HEK293 (cell line): Measurements from ENCODE around the gene PLEKHA6.
"Not testable (repeated sequence)": the region's sequence is repeated elsewhere in the genome, so short reads cannot be mapped to it uniquely, and the experiment has no call there.

ENCODE experiments used
- ZNF239 ChIP-seq: fragments of 450-650 bp; formaldehyde crosslinking; IDR thresholded peaks from 2 replicates; pipeline ENCODE4 v1.5.1; 2016; ENCODE audit warnings: missing biosample characterization, missing genetic modification characterization
- ZNF596 ChIP-seq: fragments of 450-650 bp; IDR thresholded peaks from 2 replicates; pipeline ENCODE4 v1.5.0; 2018; ENCODE audit warnings: missing biosample characterization, mild to moderate bottlenecking, missing genetic modification characterization, moderate library complexity
- ZNF624 ChIP-seq: fragments of 450-650 bp; formaldehyde crosslinking; IDR thresholded peaks from 2 replicates; pipeline ENCODE4 v1.5.1; 2017; ENCODE audit warnings: missing biosample characterization, missing genetic modification characterization
- ZNF664 ChIP-seq: fragments of 450-650 bp; formaldehyde crosslinking; IDR thresholded peaks from 2 replicates; pipeline ENCODE4 v1.5.1; 2016; ENCODE audit warnings: missing biosample characterization, missing genetic modification characterization
- ZNF837 ChIP-seq: fragments of 450-650 bp; formaldehyde crosslinking; IDR thresholded peaks from 2 replicates; pipeline ENCODE4 v1.5.1; 2016; ENCODE audit warnings: missing biosample characterization, missing genetic modification characterization
- TF ChIP-seq, protein P1 (sequence below): fragments of 450-650 bp; formaldehyde crosslinking; IDR thresholded peaks from 2 replicates; pipeline ENCODE4 v1.5.1; 2016; ENCODE audit warnings: missing biosample characterization, missing genetic modification characterization
- TF ChIP-seq, protein P2 (sequence below): fragments of 450-650 bp; formaldehyde crosslinking; IDR thresholded peaks from 2 replicates; pipeline ENCODE4 v1.5.1; 2016; ENCODE audit warnings: missing biosample characterization, missing genetic modification characterization
- TF ChIP-seq, protein P3 (sequence below): sonication (generic); formaldehyde crosslinking; IDR thresholded peaks from 2 replicates; pipeline ENCODE4 v1.8.1; 2022; ENCODE audit warnings: mild to moderate bottlenecking, moderate library complexity, missing genetic modification reagents

DNA sequence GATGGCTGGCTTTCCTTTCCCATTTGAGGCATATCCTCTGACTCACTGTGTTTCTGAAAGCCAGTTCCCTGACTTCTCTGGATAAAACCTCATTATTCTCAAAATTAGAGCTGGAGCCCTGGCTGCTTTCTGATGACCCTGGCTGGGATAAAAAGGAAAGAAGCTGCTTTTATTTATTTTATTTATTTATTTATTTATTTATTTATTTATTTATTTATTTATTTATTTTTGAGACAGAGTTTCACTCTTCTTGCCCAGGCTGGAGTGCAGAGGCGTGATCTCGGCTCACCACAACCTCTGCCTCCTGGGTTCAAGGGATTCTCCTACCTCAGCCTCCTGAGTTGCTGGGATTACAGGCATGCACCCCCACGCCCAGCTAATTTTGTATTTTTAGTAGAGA, 31.9 kb downstream of the PLEKHA6 start:
- TF ChIP-seq, protein P1, sequence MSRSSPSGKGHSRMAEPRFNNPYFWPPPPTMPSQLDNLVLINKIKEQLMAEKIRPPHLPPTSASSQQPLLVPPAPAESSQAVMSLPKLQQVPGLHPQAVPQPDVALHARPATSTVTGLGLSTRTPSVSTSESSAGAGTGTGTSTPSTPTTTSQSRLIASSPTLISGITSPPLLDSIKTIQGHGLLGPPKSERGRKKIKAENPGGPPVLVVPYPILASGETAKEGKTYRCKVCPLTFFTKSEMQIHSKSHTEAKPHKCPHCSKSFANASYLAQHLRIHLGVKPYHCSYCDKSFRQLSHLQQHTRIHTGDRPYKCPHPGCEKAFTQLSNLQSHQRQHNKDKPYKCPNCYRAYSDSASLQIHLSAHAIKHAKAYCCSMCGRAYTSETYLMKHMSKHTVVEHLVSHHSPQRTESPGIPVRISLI (tag by site-specific recombination): not testable (repeated sequence)
- not testable (repeated sequence) for TF ChIP-seq ZNF624; ZNF837 (tag by site-specific recombination); ZNF239 (tag by site-specific recombination); ZNF596 (tag by site-specific recombination)
- peak; percentile 46; the same call in 1 of the 2 replicates for TF ChIP-seq ZNF664 (tag by site-specific recombination)
- TF ChIP-seq, protein P2, sequence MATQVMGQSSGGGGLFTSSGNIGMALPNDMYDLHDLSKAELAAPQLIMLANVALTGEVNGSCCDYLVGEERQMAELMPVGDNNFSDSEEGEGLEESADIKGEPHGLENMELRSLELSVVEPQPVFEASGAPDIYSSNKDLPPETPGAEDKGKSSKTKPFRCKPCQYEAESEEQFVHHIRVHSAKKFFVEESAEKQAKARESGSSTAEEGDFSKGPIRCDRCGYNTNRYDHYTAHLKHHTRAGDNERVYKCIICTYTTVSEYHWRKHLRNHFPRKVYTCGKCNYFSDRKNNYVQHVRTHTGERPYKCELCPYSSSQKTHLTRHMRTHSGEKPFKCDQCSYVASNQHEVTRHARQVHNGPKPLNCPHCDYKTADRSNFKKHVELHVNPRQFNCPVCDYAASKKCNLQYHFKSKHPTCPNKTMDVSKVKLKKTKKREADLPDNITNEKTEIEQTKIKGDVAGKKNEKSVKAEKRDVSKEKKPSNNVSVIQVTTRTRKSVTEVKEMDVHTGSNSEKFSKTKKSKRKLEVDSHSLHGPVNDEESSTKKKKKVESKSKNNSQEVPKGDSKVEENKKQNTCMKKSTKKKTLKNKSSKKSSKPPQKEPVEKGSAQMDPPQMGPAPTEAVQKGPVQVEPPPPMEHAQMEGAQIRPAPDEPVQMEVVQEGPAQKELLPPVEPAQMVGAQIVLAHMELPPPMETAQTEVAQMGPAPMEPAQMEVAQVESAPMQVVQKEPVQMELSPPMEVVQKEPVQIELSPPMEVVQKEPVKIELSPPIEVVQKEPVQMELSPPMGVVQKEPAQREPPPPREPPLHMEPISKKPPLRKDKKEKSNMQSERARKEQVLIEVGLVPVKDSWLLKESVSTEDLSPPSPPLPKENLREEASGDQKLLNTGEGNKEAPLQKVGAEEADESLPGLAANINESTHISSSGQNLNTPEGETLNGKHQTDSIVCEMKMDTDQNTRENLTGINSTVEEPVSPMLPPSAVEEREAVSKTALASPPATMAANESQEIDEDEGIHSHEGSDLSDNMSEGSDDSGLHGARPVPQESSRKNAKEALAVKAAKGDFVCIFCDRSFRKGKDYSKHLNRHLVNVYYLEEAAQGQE: peak; percentile 55
- TF ChIP-seq, protein P3, sequence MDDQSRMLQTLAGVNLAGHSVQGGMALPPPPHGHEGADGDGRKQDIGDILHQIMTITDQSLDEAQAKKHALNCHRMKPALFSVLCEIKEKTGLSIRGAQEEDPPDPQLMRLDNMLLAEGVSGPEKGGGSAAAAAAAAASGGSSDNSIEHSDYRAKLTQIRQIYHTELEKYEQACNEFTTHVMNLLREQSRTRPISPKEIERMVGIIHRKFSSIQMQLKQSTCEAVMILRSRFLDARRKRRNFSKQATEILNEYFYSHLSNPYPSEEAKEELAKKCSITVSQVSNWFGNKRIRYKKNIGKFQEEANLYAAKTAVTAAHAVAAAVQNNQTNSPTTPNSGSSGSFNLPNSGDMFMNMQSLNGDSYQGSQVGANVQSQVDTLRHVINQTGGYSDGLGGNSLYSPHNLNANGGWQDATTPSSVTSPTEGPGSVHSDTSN (CRISPR knock-in tag): not testable (repeated sequence)
